Stimulated activated CD4-positive, alpha-beta T cell treated with anti-CD3 and anti-CD28 coated beads, Interleukin-15, amount 100 ng/mL, for 24 hours (primary cell): Measurements from ENCODE around the gene ENOX1.

ENCODE experiments used
- DNase-seq: peaks from one replicate; pipeline ENCODE4 v3.0.0-alpha.2; 2020

ENOX1 gene

GRCh38 chr13:43270130-43270830 is 516.5 kb downstream of the ENOX1 start:
- DNase-seq: no peak

GRCh38 chr13:43269037-43269481 is 517.7 kb downstream of the ENOX1 start:
- DNase-seq: no peak

- DNase-seq: no peak
These were observed 518.1 kb downstream of the ENOX1 start for GRCh38 chr13:43268632-43269031.

- no peak for DNase-seq
These were observed 518.9 kb downstream of the ENOX1 start for GRCh38 chr13:43267916-43268315.

GRCh38 chr13:43266936-43267615 is 519.7 kb downstream of the ENOX1 start:
- DNase-seq: no peak

GRCh38 chr13:43265028-43265427 is 521.7 kb downstream of the ENOX1 start:
- DNase-seq: no peak

GRCh38 chr13:43264458-43264857 is 522.3 kb downstream of the ENOX1 start:
- DNase-seq: no peak

- no peak for DNase-seq
These were observed 523.7 kb downstream of the ENOX1 start for GRCh38 chr13:43263047-43263446.

GRCh38 chr13:43260999-43261398 is 525.8 kb downstream of the ENOX1 start:
- no peak for DNase-seq

GRCh38 chr13:43258771-43259170 is 528.0 kb downstream of the ENOX1 start:
- no peak for DNase-seq

- no peak for DNase-seq
These were observed 529.0 kb downstream of the ENOX1 start for GRCh38 chr13:43257765-43258164.

- DNase-seq: no peak
These were observed 534.8 kb downstream of the ENOX1 start for GRCh38 chr13:43251961-43252360.

- no peak for DNase-seq
These were observed 540.4 kb downstream of the ENOX1 start for GRCh38 chr13:43246382-43246781.

- DNase-seq: no peak
These were observed 541.3 kb downstream of the ENOX1 start for GRCh38 chr13:43245374-43245964.

- DNase-seq: no peak
These were observed 542.3 kb downstream of the ENOX1 start for GRCh38 chr13:43244481-43244880.

- DNase-seq: no peak
These were observed 543.1 kb downstream of the ENOX1 start for GRCh38 chr13:43243711-43244110.

- DNase-seq: no peak
These were observed 544.7 kb downstream of the ENOX1 start for GRCh38 chr13:43242040-43242439.

GRCh38 chr13:43240278-43240677 is 546.5 kb downstream of the ENOX1 start:
- no peak for DNase-seq

GRCh38 chr13:43239275-43239840 is 547.4 kb downstream of the ENOX1 start:
- DNase-seq: no peak

GRCh38 chr13:43238341-43239083 is 548.3 kb downstream of the ENOX1 start:
- no peak for DNase-seq

GRCh38 chr13:43237616-43238015 is 549.2 kb downstream of the ENOX1 start:
- DNase-seq: no peak

GRCh38 chr13:43235028-43235427 is 551.7 kb downstream of the ENOX1 start:
- DNase-seq: no peak

- DNase-seq: no peak
These were observed 553.9 kb downstream of the ENOX1 start for GRCh38 chr13:43232873-43233265.
